HG03354 (cell line): ENCODE results near the gene MMP21.

Experiments
- ATAC-seq: cut with Tn5 transposase; IDR thresholded peaks from one replicate; pipeline ENCODE4 v1.9.1; 2021; ENCODE audit warnings: mild to moderate bottlenecking; ENCODE audit not compliant: unreplicated experiment, poor library complexity, severe bottlenecking

MMP21 gene

GRCh38 chr10:125775491-125776106 lies at the start of gene MMP21:
MMP21 (minus strand) TSS chr10:125775821; CDS start chr10:125775821, 0 bp downstream.
- ATAC-seq: no peak

DNA sequence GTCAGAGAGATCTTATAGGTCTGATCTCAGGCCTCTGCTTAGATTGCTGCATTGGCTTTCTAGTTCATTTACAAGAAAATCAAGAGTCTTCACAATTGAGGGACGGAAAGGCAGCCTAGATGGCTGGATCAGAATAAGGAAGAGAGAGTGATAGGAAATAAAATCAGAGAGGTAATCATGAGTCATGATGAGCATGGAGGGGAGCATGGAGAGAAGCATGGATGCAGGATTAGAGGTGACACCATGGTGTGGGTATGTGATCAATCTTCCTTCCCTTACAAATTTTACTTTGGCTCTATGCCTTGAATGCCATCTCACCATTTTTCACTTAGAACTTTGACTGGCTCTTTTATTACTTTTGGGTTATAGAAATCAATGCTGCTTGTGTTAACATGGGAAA lies 49.1 kb upstream of the MMP21 start:
- no peak for ATAC-seq

GRCh38 chr10:125823663-125824251 lies 48.1 kb upstream of the MMP21 start:
- peak; percentile 5 for ATAC-seq

- peak; percentile 83 for ATAC-seq
These were observed 47.4 kb upstream of the MMP21 start, which contains the start of the genes BCCIP and UROS for GRCh38 chr10:125822878-125823662. BCCIP (plus strand) TSS chr10:125823546; CDS start chr10:125823558, 12 bp downstream. UROS (minus strand) TSS chr10:125823258; CDS start chr10:125816499, 6,759 bp downstream.

DNA sequence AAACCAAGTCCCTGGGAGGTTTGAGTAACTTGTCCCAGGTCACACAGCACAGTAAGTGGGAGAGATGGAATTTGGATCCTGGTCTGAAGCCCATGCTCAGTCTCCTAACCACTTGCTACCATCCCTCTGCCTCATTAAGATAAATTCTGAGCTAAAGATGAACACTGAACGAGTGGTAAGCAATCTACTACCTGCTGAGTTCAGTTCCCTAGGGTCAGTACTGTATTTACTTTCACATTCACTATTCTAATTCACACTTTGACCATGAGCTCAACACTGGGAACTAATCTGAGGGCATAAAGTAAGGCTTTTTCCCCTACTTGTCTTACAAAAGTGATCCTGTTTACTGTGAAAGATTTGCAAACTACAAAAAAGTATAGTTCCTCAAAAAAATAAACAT lies 45.1 kb upstream of the MMP21 start:
- ATAC-seq: peak; percentile 55

DNA sequence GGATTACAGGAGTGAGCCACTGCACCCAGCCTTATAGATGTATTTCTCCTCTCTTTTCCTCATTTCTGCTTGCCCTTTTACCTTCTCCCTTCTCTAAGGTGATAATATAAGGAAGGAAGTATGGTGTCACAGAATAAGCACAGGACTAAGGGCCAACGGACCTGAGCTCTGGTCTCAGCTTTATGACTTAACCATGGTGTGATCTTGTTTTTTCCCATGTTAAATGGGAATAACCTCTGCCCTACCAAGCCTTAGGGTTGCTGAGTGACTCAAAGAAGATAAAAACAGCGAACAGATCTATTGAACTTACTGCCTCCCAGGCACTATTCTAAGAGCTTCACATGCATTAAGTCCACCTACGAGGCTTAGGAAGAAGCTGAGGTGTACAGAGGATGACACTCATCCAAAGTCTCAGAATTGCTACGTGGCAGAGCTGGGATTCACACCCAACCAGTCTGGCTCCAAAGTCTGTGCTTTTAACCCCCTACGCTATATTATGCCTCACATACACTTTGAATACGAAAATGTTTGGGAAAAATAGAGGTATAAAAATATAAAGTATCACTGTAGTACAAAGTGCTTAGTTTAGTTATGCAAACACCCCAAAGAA lies 41.8 kb upstream of the MMP21 start:
- ATAC-seq: no peak

- ATAC-seq: no peak
These were observed 40.9 kb upstream of the MMP21 start for GRCh38 chr10:125816548-125816947.

DNA sequence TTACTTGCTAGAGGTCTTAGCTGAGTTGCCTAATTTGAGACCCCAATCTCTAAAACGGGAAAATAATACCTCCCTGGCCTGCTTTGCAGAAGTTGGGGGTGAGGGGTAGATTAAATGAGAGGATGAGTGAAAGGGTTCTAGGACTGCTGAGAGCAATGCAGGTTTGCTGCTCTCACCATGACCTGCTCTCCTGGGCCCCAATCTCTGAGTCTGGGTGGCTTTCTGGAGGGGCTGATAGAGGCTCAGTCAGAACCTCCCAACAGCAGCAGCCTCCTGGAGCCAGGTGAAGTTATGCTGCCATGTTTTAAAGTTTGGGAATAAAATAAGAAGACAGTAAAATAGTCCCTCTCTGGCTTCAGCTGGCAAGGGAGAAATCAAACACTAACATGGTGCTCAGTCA lies 40.1 kb upstream of the MMP21 start:
- no peak for ATAC-seq

GRCh38 chr10:125812128-125812750 lies 36.6 kb upstream of the MMP21 start:
- no peak for ATAC-seq

- ATAC-seq: no peak
These were observed 35.6 kb upstream of the MMP21 start for GRCh38 chr10:125811251-125811650.

- no peak for ATAC-seq
These were observed 32.4 kb upstream of the MMP21 start for GRCh38 chr10:125808047-125808446.

- no peak for ATAC-seq
These were observed 27.1 kb upstream of the MMP21 start for GRCh38 chr10:125802739-125803138.

- no peak for ATAC-seq
These were observed 26.5 kb upstream of the MMP21 start for GRCh38 chr10:125802131-125802530.

DNA sequence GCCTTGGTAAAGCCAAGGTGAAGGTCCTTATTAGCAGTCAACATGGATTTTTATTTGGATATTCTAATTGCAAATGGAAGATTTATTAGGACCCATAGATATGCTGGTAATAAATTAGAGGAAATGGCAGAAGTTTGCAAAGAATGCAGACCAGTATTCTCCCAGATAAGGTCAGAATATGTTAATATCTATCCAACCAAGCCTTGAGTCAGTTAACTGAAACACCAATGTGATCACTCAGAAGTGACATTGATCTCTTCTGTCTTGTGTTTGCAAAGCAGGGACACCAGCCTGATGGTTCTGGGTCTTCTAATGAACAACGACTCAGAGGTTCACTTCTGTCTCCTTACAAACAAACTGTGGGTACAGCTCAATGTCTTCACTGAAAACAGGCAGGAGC lies 26.0 kb upstream of the MMP21 start:
- ATAC-seq: no peak

DNA sequence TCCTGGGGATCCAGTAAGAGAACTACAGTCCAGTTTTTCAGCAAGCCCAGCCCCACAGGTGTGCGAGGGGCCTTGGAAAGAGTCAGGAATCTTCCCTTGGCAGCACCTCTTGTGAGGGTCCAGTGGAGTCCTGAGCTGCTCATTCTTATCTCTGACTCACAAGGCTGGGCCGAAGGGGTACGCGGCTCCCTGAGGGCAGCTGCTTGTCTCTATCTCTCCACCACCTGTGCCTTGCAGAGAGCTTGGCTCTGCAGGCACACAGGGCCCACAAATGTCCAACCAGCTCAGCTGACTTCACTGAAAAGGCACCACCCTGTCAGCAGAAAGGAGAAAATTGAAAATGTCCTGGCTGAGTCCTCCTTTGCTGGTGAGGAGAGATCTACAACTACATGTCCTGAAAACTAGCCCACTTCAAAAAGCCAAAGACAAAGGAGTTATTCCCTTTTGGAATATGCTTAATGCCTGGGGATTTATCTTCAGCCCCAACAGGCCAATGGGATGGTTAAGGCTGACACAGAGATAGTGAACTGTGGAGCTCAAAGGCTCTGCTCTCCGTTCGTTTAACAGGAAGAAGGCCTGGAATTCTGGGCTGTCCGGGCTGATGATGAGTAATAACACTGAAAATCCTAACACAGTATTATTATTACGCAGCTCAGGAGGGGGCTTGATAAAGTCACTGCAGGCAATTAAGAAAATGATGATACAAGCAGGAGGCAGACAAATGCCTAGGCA lies 24.0 kb upstream of the MMP21 start:
- no peak for ATAC-seq

DNA sequence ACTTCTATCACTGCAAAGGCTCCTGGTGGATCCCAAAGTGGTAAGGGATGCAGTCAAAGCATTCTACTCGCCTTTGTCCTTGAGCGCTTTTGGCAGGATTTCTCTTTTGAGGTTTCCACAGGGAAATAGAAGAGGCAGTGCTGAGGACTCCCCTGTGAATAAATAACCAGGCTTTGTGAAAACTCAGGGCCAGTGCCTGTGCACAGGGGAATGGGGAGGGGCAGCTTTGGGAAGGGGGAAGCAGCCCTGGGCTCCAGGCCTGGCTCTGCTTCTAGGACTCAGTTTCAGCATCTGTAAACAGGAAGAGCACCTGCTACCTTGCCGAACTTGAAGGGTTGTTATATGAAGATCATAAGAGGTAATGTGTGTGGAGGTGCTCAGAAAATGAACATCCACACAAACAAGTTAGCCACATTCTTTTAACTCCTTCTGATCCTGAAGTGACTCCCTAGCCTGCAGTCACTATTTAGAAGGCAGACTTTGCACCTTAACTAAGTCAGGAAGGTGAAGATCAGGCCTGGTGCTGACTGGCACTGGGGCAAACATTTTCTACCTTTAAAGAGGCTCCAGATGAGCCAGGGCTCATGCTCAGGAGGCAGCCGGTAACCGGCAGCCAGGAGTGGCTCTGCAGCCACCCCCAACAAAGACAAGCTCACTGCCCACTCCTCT lies 22.5 kb upstream of the MMP21 start:
- no peak for ATAC-seq

DNA sequence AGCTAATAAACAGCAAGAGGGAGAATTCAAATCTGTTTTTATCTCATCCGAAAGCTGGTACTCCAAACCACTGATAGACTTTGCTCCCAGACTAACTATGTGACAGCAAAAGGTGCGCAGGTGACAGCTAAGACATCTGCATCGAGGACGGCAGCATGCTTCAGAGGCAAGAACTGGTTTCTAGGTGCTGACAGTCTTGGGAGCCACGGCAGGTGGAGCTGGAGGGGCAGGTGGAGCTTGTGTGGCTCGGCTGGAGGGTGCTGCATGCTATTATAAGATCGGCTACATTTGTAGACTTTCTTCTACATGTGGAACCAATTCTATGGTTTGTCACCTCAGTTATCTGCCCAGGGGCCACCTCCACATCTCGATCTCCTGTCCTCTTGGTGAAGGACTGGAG lies 21.8 kb upstream of the MMP21 start:
- ATAC-seq: no peak

DNA sequence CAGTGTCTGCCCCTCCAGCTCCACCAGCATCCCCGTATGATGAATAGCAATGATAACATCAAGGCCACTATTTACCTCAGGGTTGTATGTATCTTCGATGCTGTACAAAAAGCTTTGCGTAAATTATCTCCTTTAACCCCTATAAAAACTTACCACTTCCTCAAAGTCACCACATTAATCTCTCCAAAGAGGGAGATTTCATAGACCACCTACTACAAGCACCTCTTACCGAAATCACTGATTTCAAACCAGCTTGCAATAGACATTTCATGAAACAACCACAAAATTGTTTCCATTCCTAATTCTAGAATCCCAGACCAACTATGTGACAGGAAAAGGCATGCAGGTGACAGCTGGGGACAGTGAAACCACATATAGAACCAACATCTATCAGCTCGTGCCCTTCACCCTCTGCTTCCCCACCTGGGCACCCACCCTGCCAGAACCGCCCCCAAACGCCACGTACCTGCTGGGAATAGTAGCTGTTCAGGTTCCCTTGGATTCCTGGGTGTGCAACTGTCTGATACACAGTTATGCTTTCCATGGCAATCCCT lies 20.1 kb upstream of the MMP21 start:
- ATAC-seq: no peak

DNA sequence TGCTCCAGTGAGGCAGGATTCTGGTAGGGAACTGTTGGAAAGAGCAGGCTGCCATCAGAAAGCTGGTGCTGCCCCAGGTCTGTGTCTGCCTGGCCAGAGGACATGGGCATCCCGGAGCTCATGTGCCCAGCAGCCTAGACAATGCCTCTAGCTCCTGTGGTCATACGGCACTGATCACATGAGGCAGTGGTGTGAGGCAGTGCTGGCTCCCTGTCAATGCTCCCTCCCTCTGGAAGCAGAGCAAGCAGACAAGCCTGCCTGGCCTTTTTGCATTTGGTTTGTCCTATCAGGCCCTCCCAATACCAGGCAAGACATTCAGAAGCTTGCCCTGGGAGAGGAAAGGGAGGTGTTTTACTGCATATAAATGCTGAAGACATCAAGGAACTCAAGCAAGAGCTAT lies 19.5 kb upstream of the MMP21 start:
- ATAC-seq: no peak
